Fibroblast of the conjunctiva (primary cell): ENCODE data around the gene ABCE1.
"Not testable (repeated sequence)": the region's sequence is repeated elsewhere in the genome, so short reads cannot be mapped to it uniquely, and the experiment has no call there.

Experiments used
- DNase-seq: peaks from one replicate; pipeline ENCODE4 v3.0.0-alpha.2; 2010; ENCODE audit warnings: low read depth

The ABCE1 gene

GRCh38 chr4:145102619-145103018 is 4.5 kb downstream of the ABCE1 start:
- no peak for DNase-seq

GRCh38 chr4:145103496-145103895 is 5.4 kb downstream of the ABCE1 start:
- DNase-seq: no peak

GRCh38 chr4:145107126-145107525 is 9.0 kb downstream of the ABCE1 start:
- no peak for DNase-seq

- no peak for DNase-seq
These were observed 10.0 kb downstream of the ABCE1 start for GRCh38 chr4:145108128-145108527.

GRCh38 chr4:145125396-145125795 is 27.3 kb downstream of the ABCE1 start:
- DNase-seq: no peak

- DNase-seq: no peak
These were observed 32.0 kb downstream of the ABCE1 start for GRCh38 chr4:145130130-145130529.

- DNase-seq: peak; percentile 84
These were observed 32.8 kb downstream of the ABCE1 start for GRCh38 chr4:145130788-145131399.

- no peak for DNase-seq
These were observed 33.7 kb downstream of the ABCE1 start for GRCh38 chr4:145131848-145132247.

GRCh38 chr4:145132511-145133098 is 34.5 kb downstream of the ABCE1 start:
- no peak for DNase-seq

GRCh38 chr4:145136219-145136618 is 38.1 kb downstream of the ABCE1 start:
- not testable (repeated sequence) for DNase-seq

GRCh38 chr4:145148980-145149379 is 50.9 kb downstream of the ABCE1 start:
- DNase-seq: no peak

- DNase-seq: no peak
These were observed 55.2 kb downstream of the ABCE1 start for GRCh38 chr4:145153181-145153903.

- no peak for DNase-seq
These were observed 55.8 kb downstream of the ABCE1 start for GRCh38 chr4:145153904-145154298.

GRCh38 chr4:145154573-145154972 is 56.5 kb downstream of the ABCE1 start:
- no peak for DNase-seq

- no peak for DNase-seq
These were observed 57.3 kb downstream of the ABCE1 start for GRCh38 chr4:145155268-145155870.

GRCh38 chr4:145156986-145157385 is 58.9 kb downstream of the ABCE1 start:
- DNase-seq: no peak

GRCh38 chr4:145161549-145161948 is 63.4 kb downstream of the ABCE1 start:
- no peak for DNase-seq

- DNase-seq: no peak
These were observed 69.8 kb downstream of the ABCE1 start for GRCh38 chr4:145167887-145168286.

- no peak for DNase-seq
These were observed 70.6 kb downstream of the ABCE1 start for GRCh38 chr4:145168581-145169187.

- no peak for DNase-seq
These were observed 72.1 kb downstream of the ABCE1 start for GRCh38 chr4:145170223-145170622.

GRCh38 chr4:145171911-145172310 is 73.8 kb downstream of the ABCE1 start:
- DNase-seq: no peak

- DNase-seq: no peak
These were observed 78.7 kb downstream of the ABCE1 start for GRCh38 chr4:145176641-145177432.
